ENCODE data around the gene TSPEAR. TPM values are rescaled to one million over a fixed set of nuclear protein-coding genes. Genes with fewer than 3 reads are reported as not detected.

The TSPEAR gene
- total RNA-seq, 2 donors from 2014 or later = not detected

- H3K4me3 ChIP-seq = no peak overlapping the region
- no peak for TF ChIP-seq CTCF (IDR thresholded peaks at IDR 0.05)
- no peaks in the 10 kb centered on the region for H3K9me3 ChIP-seq
- ATAC-seq (ENCODE audit: insufficient number of reproducible peaks, low FRiP score, low read depth) (no peak), DNase-seq (ENCODE audit: low spot score) (no peak)
- no peaks in the 10 kb centered on the region for H3K36me3 ChIP-seq
- H3K27me3 ChIP-seq (replicated peaks; ENCODE audit: insufficient read depth) = no peaks in the 10 kb centered on the region
- H3K4me1 ChIP-seq (ENCODE audit: control insufficient read depth in 1 of 2, low read depth in 2 of 2) = no peaks in the 10 kb centered on the region
- no peak overlapping the region for H3K27ac ChIP-seq
Observed at GRCh38 chr21:44542716-44543115, 168.7 kb downstream of the TSPEAR start.

- ATAC-seq (ENCODE audit: insufficient number of reproducible peaks, low FRiP score, low read depth) = no peak
- no peaks in the 10 kb centered on the region for H3K4me1 ChIP-seq (ENCODE audit: control insufficient read depth in 1 of 2, low read depth in 2 of 2)
- H3K27ac ChIP-seq = no peak overlapping the region
- no peak overlapping the region for H3K4me3 ChIP-seq
- no peak for TF ChIP-seq CTCF (IDR thresholded peaks at IDR 0.05)
- no peaks in the 10 kb centered on the region for H3K36me3 ChIP-seq
- DNase-seq (ENCODE audit: low spot score) = no peak
- H3K9me3 ChIP-seq = no peaks in the 10 kb centered on the region
- no peaks in the 10 kb centered on the region for H3K27me3 ChIP-seq (replicated peaks; ENCODE audit: insufficient read depth)
Observed at GRCh38 chr21:44540741-44541288, 170.6 kb downstream of the TSPEAR start.

GRCh38 chr21:44539991-44540666 is 171.2 kb downstream of the TSPEAR start, which contains the start of gene KRTAP10-1:
KRTAP10-1 (minus strand) TSS chr21:44540195; CDS start chr21:44540150, 45 bp downstream.
- no peak for DNase-seq (ENCODE audit: low spot score)

GRCh38 chr21:44539046-44539445 is 172.3 kb downstream of the TSPEAR start:
- Histone ChIP-seq H3K27ac (no peak overlapping the region), H3K4me3 (no peak overlapping the region), H3K27me3 (replicated peaks; ENCODE audit: insufficient read depth) (no peaks in the 10 kb centered on the region), H3K4me1 (ENCODE audit: control insufficient read depth in 1 of 2, low read depth in 2 of 2) (no peaks in the 10 kb centered on the region), H3K36me3 (no peaks in the 10 kb centered on the region), H3K9me3 (no peaks in the 10 kb centered on the region)
- ATAC-seq (ENCODE audit: insufficient number of reproducible peaks, low FRiP score, low read depth) = no peak
- DNase-seq (ENCODE audit: low spot score) = no peak
- no peak for TF ChIP-seq CTCF (IDR thresholded peaks at IDR 0.05)

More at GRCh38 chr21:44539991-44540666, 171.2 kb downstream of the TSPEAR start, which contains the start of gene KRTAP10-1:
- H3K4me1 ChIP-seq (ENCODE audit: control insufficient read depth in 1 of 2, low read depth in 2 of 2) = no peaks in the 10 kb centered on the region
- no peaks in the 10 kb centered on the region for H3K27me3 ChIP-seq (replicated peaks; ENCODE audit: insufficient read depth)
- H3K36me3 ChIP-seq = no peaks in the 10 kb centered on the region
- H3K9me3 ChIP-seq = no peaks in the 10 kb centered on the region
- ATAC-seq (ENCODE audit: insufficient number of reproducible peaks, low FRiP score, low read depth) = no peak
- H3K4me3 ChIP-seq = no peak within 1 kb of the TSS
- no peak within 1 kb of the TSS for H3K27ac ChIP-seq
- no peak for TF ChIP-seq CTCF (IDR thresholded peaks at IDR 0.05)

GRCh38 chr21:44537930-44538911 is 173.2 kb downstream of the TSPEAR start:
- no peaks in the 10 kb centered on the region for H3K27me3 ChIP-seq (replicated peaks; ENCODE audit: insufficient read depth)
- H3K36me3 ChIP-seq = no peaks in the 10 kb centered on the region
- no peak for ATAC-seq (ENCODE audit: insufficient number of reproducible peaks, low FRiP score, low read depth)
- H3K9me3 ChIP-seq = no peaks in the 10 kb centered on the region
- DNase-seq (ENCODE audit: low spot score) = no peak
- H3K4me3 ChIP-seq = no peak overlapping the region
- no peak overlapping the region for H3K27ac ChIP-seq
- no peak for TF ChIP-seq CTCF (IDR thresholded peaks at IDR 0.05)
- H3K4me1 ChIP-seq (ENCODE audit: control insufficient read depth in 1 of 2, low read depth in 2 of 2) = no peaks in the 10 kb centered on the region
